Umbilical cord (tissue), 2 donors: ENCODE data around the gene PPARA. TPM values are rescaled to one million over a fixed set of nuclear protein-coding genes. Genes with fewer than 3 reads are reported as not detected.

ENCODE experiments used
- DNase-seq: peaks from one replicate; pipeline ENCODE4 v3.0.0-alpha.2; 2015; ENCODE audit warnings: low spot score
- total RNA-seq: library from RNA; depleted of rRNA; stranded (reverse); fragments of >200 nt; gene quantifications from one replicate; pipeline ENCODE4 v1.2.3, GENCODE V29; 2014; ENCODE audit warnings: low replicate concordance; ENCODE audit not compliant: insufficient read depth

PPARA gene
- total RNA-seq, 1 donor from 2014 or later, result 34.9 TPM

DNA sequence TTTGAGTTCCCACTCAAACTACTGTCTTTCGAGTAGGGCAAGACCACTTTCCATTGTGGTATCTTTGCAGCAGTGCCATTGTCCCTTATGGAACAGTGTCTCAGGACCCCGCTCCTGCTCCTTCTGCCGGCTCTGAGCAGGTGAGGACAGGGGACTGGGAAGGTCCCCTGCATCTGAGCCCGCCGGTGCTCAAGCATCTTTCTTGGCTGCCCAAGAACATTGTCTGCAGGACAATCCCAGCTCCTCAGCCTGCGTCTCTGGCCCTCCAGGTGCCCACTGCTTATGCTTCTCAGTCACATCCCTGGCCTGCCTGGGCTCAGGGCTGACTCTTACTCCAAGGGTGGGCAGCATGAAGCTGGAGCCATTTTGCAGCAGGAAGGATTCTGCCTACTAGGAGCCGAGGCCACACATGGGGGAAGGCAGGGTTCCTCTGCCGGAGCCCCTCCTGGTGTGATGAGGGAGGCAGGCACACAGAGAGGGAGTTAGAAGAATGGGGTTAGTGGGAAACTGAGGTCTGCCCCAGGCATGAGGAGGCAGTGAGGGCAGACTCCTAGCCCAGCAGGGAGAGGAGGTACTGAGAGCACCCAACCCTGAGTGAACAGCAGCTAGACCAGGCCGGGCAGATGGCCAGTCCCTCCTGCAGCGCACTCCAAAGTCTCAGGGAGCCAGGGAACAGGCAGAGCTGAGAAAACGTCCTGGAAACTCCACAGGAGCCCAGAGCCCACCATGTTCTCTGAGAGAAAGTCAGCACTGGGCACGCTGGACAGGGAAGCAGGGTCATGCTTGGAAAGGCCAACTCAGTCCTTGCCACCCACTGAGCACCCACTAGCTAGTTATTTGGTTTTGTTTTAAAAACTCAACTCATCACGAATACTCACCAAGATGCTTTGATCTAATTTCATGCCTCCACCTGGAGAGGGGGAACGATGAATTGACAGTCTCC is 7.5 kb upstream of the PPARA start:
- no peak for DNase-seq

DNA sequence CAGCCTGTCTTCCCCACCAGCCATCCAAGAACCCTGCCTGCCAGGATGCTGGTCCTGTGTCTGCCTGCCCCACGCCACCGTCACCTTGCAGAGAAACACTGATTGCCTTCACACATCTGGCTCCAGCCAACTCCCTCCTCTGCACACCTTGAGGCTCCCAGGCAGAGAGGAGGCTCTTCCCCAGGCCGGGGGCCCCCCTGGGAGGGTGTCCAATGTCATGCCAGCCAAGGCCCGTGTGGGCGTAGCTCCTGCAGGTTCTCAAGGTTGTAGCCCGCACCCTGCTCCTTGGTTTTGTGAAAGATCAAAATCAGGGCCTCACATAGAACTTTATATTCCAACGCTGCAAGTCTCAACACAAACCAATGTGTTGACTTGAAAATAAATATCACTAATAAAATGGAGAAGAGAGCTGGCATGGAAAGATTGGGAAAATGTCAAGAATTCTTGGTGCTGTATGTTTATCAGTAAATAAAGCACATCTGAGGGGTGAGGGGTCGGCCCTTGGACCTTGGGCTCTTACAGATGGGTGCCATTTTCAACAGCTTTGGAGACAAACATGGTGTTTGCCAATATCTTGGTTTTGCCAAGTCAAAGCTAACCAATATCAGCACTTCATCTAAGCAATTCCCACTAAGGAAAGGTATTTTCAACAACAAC is 6.7 kb upstream of the PPARA start:
- no peak for DNase-seq

DNA sequence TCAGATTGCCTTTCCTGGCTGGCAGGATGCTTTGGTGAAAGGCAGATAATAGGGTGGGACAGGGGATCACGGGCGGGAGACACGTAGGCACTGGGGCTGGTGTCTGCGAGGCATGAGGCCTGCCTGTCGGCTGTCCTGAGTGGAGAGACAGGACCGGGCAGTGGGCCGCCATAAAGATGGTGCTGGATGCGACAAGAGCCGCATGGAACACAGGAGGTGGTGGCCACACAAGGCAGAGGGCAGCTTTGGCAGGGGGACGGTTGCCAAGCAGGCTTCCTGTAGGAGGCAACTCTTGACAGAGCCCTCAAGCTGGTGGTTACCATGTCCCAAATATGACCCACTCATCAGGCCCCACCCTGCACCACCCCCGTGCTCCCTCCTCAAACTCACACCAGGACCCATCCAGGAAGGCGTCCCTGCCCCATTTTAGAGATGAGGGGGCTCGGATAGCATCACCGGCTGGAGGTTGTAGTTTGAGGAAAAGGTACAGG is 4.9 kb upstream of the PPARA start:
- no peak for DNase-seq

DNA sequence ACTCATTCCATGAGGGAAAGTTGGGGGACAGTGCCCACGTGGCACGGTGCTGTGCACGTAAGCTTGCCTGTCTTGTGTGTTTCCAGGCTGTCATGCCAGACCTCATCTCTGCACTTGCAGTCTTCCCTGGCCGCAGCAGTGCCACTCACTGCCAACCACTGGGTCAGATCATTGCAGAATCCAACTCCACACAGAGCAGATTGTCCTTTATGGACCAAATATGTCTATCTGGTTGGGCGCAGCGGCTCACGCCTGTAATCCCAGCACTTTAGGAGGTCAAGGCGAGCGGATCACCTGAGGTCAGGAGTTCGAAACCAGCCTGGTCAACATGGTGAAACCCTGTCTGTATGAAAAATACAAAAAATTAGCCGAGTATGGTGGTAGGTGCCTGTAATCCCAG is 4.4 kb upstream of the PPARA start:
- DNase-seq, result no peak

DNA sequence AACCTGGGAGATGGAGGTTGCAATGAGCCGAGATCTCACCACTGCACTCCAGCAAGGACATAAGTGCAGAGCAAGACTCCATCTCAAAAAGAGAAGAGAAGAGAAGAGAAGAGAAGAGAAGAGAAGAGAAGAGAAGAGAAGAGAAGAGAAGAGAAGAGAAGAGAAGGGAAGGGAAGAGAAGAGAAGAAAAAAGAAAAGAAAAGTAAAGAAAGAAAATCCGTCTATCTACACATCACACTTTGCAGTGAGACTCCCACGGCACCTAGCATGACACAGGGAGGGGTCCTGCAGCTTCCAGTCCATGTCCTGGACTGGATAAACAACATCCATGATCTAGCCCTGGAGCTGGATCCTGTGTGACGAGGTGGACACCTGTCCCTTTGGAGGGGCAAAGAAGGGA is 4.0 kb upstream of the PPARA start:
- DNase-seq, result no peak

DNA sequence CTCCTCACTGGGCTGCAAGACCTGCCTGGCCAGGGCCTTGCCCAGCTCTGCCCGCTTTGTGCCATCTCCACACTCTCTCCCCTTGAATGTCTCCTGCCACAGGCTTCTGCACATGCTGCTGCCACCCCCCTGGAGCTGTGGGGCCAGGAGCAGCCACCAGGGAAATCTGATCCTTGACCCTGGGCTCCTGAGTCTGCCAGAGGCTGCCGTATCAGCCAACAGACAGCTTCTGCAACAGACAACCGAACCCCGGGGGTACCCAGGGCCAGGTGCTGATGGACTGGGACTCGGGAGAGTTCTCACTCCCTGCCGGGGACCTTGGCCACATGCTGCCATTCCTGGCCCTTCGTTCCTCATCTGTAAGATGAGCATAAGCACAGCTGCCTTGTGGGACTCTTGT is 3.3 kb upstream of the PPARA start:
- no peak for DNase-seq

DNA sequence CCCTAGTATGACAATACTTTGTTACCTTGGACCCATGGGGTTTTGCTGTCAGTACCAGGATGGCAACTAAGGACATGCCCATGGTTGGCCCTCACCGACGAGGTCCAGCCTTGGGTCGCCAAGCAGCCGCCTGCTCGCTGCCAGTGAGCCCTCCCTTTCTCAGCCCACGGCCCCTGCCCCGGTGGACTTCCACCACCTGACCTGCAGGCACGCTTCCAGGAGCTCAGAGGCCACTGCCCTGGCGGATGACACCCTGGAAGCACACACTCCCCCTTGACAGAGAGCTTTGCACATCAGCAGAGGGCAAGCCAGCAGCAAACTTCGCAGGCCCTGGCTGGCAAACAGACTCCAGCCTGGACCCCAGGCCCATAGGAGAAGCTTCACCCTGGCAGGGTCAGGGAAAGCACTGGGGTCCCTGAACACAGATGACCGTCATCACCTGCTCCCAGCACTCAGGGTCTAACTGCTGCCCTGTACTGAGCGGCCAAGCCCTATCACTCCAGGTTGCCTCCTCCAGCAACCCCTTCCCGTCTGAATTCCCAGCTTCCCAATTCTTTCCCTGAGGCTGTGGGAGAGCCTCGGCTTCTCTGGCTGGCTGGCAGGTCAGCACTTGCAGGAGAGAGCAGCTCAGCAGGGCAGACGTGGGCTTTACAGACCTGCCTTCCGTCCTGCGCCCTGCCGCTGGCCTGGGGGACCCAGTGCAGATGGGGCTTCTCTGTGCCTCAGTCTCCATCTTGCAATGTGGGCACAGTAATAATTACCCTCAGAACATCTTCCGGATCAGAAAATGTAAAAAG is 2.7 kb upstream of the PPARA start:
- DNase-seq, result no peak

DNA sequence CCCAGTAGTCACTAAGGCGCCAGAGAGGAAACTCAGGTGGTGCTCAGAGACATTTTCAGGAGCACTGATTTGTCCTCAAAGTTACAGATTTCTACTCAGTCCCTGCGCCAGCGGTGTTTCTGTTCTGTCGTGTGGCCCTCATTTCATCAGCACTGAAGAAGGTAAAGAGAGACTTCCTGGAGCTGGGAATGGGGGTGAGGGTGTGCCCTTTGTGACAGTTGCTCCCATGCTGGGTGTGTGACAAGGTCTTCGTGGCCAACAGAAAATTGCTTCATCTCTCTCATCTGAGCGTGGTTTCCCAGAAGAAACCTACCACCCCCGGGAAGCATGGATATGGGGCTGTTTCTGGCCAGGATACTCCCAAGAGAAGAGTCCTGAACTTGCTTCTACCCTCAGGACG is 2.0 kb upstream of the PPARA start:
- no peak for DNase-seq

DNA sequence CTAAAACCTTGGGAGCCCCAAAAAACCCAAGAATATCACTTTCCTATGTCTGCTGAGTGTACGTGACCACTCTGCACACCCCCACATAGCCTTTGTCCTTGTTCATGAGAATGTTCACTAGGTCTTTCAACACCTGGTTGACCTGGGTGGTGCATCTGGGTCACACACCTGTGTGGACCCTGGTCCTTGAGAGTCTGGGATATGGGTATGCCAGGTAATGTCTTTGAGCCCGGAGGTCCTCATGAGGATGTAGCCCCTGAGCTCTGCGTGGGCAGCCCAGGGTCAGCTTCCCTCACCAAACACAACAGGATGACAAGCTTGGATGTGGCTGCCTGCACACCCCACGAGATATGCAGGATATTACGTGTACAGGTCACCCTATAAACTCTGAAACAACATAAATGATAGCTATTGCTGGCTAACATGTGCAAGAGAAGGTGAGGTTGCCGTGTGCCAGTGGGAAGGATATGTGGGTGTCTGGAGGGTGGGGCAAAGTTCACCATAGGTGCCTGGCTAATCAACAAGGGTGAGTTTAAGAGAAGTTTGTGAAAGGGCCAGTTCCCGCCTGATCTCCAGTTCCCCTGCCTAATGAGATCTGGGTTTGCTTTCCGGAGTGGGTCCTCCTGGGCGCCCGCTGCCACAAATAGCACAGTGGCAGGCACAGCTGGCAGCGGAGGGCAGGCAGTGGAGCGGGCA is 1.4 kb upstream of the PPARA start:
- no peak for DNase-seq

DNA sequence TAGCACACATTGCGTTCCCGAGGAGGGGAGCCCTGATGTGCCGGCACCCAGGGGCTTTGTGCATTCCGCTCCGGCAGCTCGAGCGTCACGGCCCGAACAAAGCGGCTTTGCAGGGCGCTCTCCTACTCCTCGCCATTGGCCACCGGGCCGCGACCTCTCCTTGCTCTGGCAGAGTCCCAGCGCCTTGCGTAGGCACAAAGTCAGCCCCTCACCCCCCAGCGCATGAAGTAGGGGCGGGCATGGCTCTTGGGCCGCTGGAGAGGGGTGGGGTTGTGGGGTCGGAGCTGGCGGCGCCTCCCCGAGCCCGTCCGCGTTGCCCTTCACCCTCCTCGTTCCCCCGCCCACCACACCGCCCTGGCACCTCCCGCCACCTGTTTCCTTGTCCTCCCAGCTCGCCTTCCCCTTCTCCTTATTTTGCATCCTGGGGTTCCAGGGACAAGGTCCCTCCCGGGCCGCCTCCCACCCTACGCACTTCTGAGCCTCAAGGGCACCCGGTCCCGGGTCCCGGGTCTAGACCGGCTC is 753 bp upstream of the PPARA start:
- no peak for DNase-seq

DNA sequence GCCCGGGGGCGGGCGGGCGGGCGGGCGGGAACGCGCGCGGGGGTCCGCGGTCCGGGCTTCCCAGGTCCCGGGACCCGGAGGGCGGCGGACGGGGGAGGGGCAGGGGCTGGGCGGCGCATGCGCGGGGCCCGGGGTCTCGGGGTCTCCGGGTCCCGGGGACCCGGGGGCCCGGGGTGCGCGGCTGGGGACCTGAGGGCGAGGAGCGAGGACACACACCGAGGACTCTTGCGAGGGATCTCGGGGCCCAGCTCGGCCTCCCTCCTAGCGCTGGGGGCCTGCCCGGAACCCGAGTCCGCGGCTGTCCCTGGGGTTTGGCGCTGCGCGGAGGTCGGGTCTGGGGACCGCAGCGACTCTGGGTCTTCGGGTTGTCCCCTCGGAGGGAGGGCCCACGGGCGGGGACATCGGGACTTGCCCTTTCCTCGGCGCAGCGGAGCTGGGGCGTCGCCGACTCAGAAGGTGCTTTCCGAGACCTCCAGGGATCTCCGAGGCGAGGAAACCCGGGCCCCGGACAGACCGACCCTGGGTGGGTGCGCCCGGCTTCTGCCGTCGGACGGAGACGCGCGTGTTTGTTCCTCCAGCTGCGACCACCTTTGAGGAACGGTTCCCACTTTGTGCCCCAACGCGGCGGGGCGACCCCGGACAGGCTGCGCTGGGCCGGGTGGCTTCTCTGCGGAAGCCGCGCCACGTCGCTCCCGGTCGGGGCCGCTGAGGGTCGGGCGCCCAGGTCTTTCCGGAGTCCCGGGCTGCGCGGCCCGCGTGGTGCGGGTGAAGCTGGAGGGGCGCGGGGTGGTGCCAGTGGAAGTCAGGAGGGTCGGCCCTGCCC is 540 bp downstream of the PPARA start:
- peak; percentile 24 for DNase-seq

DNA sequence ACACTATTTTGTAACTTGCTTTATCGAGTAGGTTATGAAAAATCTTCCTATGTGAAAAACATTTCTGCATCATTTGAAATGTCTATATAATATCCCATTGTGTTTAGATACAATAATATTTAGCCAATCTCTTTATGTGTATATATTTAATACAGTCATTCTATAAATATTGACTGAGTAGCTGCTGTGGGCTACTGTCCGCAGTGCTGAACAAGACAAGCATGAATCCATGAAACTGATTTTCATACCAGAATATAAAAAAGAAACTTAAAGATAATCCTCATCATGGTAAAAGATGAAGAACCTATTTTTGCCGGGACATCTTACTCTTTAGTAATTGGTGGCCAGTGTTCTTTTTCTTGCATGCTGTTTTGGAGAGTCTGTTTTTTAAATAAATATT is 3.6 kb downstream of the PPARA start:
- DNase-seq, result no peak

DNA sequence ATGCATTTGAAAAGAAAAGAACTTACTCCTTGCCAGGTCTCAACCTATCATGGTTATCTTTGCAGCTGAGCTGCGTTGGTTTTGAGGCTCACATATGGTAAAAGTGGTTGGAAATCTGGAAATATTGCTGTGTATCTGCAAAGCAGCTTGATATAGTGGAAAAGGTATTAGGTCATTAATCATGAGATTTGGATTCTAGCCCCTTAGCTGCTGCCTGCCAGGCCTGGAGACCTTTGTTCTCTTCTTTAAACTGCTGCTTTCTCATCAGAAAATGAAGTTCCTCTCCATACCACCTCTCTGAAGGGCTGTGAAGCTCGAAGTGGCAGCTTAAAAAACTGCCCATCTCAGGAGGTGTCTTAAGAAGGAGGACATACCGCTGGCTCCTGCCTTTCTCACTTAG is 5.7 kb downstream of the PPARA start:
- DNase-seq, result no peak

DNA sequence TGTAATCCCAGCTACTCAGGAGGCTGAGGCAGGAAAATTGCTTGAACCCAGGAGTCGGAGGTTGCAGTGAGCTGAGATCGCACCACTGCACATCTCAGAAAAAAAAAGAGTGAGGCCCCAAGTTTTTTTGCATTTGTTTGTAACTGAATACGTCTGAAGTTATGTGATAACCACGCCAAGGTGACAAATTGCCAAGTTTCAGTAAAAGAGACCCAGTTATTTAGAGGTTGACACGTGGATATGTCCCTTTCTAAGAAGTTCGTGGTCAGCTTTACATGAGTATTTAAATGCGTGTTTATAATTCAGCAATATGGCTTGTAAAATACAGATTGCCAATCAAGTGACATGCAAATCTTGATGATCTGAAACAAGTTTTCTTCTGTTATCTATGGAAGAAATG is 8.0 kb downstream of the PPARA start:
- DNase-seq, result no peak

DNA sequence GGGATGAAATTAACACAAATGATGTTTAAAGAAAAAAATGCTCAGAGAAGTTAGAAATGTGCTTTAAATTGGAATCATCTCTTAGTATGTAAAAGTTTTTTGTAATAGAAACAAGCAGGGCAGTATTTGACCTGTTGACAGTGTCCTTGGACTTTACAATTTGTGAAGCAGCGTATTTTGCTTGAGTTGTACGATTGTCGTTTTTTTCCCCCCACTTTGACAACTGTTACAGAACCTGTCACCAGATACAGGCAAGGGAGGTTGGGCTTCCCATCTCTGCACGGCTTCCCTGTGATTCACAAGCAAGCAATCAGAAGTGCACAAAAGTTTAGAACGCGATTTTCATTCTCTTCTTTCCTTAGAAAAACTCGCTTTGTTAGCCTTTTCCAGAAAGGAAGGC is 8.9 kb downstream of the PPARA start:
- no peak for DNase-seq

DNA sequence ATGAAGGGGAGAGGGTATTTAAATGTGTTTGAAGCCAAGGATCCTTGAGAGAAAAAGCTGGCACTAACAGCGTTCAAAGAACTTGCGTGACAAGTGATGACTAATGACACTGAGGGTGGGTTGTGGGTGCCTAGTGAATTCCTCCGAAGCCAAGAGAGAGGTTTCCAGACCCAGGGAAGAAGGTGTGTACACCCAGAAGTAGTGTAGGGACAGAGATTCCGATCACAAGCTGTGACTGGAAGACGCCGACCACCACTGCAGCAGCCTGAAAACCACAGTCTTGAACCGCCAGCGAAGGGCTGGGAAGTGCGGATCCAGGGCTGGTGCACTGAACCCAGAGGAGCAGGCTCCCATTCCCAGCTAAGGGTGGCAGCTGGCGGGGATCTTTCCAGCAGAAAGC is 9.5 kb downstream of the PPARA start:
- DNase-seq, result no peak

DNA sequence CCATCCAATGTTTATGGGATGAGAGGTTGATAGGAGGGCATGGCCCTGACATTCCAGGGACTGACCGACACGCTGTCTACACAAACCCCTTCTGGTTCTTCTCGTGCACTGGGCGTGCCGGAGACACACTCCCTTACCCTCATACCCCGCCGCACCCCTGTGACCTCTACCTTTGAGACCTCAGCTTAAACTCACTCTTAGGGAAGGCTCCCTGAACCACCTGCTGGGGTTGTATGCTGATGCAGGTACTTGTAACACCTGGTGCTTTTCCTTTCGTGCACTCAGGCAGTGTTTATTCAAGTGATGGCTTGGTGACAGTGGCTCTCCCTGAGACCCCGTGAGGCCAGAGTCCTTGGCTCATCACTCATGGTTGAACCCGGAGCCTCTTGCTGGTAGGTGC is 12.0 kb downstream of the PPARA start:
- DNase-seq, result no peak

DNA sequence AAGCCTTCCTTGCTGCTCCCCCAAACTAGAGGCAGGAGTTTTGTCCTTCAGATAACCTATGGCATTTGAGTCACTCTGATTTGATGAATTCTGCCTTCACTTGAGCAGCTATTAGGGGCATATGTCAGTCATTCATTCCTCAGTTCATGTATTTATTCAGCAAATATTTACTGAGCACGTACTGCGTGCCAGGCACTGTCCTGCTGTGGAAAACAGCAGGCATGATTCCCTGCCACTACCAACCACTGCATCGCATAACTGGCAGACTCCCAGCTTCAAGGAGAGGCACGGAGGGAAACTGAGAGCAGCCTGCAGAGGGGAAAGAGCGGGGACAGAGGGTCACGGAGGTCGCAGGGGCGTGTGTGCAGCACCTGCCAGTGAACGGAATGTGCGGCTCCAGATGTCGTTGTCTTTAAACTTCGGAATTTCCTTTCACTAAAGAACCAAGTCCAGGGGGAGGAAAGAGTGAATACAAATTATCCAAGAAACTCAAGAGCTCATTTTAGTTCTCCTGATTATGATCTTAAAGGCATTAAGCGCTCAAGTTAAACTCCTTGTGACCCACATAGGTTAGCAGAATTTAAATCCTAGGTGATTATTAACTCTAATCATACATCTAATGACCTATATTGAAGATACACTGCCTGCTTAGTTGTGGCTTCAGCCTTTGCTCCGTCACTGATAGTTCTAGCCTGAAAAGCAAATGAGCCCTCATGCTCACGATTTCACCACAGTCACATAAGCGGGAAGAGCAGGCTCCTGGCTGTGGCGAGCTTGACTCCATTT is 12.6 kb downstream of the PPARA start:
- no peak for DNase-seq

DNA sequence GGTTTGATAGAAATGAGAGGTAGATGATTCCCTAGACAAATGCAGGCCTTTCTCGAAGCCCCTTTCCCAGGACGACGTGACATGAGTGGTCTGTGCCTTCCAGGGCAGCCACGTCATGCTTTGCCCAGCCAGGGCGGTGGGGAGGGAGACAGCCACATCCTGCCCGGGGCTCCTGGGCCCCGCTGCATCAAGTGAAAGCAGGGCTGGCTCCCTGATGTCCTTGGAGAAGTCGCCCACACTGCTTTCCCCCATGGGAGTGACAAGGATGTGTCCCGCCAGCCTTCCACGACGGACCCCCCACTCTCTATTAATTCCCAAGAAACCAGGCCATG is 13.2 kb downstream of the PPARA start:
- no peak for DNase-seq

DNA sequence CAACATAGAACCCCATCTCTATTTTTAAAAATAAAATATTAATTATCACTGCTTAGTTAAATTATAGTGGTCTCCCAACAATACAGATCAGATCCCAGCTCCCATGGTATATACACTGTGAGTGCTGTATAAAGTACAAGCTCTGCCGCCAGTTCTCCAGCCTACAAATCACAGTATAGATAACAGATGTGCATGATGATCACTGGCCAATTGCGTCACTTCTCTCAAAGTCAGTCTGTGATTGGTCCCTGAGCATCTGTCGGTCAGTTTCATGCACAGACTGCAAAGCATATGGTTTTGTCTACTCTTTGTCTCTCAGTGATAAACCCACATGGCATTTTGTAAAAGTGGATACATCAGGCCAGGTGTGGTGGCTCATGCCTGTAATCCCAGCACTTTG is 15.7 kb downstream of the PPARA start:
- DNase-seq, result no peak
